VCaP (cell line): ENCODE results near the gene CCDC149.

Experiments used
- H3K27ac ChIP-seq: fragments of 450-650 bp; 2 replicates; pipeline ENCODE4 v1.5.1; 2017
- TF ChIP-seq, protein P1 (sequence below): fragments of 450-650 bp; conservative IDR thresholded peaks from 2 replicates; pipeline ENCODE4 v1.5.1; 2017; ENCODE audit warnings: mild to moderate bottlenecking, moderate library complexity

The CCDC149 gene

DNA sequence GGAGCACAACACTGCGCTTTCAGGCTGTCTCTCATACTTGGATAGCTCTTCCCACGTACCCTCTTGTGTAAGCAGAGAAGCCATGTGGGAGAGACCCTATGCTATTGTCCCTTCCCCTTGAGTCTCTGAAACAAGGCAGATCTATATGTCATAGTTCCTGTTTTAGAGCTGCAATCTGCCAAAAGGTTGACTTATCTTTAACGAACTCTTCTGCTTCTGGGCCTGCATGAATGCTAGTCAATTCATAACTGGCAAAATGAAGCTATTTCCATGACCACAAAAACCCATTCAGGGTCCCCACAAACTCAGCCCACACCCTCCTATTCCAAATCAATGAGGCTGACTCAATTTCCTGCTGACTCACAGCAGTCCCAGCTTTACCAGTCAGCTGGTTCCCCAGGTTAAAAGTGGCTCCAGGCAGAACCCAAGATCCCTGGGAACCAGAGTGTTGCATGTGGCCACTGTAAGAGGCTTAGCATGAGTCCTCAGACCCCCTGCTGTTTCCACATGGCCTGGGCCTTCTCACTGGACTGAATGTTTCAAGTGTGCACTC, 142.7 kb downstream of the CCDC149 start:
- no peak overlapping the region for H3K27ac ChIP-seq
- TF ChIP-seq, protein P1, sequence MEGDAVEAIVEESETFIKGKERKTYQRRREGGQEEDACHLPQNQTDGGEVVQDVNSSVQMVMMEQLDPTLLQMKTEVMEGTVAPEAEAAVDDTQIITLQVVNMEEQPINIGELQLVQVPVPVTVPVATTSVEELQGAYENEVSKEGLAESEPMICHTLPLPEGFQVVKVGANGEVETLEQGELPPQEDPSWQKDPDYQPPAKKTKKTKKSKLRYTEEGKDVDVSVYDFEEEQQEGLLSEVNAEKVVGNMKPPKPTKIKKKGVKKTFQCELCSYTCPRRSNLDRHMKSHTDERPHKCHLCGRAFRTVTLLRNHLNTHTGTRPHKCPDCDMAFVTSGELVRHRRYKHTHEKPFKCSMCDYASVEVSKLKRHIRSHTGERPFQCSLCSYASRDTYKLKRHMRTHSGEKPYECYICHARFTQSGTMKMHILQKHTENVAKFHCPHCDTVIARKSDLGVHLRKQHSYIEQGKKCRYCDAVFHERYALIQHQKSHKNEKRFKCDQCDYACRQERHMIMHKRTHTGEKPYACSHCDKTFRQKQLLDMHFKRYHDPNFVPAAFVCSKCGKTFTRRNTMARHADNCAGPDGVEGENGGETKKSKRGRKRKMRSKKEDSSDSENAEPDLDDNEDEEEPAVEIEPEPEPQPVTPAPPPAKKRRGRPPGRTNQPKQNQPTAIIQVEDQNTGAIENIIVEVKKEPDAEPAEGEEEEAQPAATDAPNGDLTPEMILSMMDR: no peak

DNA sequence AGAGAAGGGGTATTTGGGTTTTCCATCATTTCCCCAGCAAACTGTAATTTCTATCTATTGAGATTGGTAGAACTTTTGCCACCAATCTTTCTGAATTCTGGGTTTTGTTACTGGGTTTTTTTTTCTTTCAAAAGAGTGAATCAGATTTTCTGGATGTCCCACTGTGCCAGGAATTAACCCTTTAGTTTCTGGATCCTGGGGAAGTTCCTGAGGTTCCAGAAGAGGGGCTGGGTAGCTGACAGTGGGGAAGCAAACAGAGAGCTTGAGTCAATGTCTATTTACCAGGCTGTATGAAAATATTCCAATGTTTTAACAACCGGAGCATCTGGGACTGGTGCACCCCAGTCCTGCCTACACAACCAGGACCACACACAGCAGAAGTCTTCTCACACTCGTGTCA, 143.3 kb downstream of the CCDC149 start:
- H3K27ac ChIP-seq: no peak overlapping the region

DNA sequence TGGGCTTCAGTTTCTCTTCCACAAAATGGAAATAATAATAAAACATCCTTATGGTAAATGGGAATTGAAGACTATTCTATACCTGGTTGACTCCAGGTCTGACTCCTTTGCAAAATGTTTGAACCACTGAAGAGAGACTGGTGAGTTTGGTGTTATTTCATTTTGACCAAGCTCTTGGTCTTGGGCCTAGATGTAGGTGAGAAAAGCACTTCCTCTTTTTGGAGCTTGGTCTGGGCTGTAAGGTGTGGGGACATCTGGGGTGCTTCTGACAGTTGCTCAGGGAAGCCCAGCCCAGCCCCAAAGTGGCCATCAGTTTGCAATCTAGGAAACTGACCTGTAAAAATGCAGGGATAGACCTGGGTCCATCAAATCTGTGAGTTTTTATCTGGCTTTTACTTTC, 144.2 kb downstream of the CCDC149 start:
- H3K27ac ChIP-seq: no peak overlapping the region
- TF ChIP-seq, protein P1: no peak

More for the DNA sequence above, 143.3 kb downstream of the CCDC149 start:
- TF ChIP-seq, protein P1: no peak

DNA sequence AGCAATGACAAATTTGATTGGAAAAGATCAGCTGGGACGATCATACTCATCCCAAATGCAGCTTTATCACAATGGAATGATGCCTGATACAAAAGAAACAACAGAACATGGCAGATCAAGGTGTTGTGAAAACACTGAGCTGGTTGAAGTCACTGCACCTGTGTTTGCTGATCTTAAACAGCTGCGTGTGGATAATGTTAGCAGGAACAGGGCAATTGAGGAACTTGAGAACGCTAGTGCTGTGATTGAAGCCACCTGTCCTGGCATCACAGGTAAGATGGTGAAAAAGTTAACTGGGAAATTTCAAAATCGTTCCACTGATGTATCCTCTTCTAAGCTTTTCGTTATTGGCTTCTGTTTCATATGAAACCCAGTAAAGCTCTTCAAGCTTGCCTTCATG, 144.8 kb downstream of the CCDC149 start:
- TF ChIP-seq, protein P1: no peak
- H3K27ac ChIP-seq: no peak overlapping the region

DNA sequence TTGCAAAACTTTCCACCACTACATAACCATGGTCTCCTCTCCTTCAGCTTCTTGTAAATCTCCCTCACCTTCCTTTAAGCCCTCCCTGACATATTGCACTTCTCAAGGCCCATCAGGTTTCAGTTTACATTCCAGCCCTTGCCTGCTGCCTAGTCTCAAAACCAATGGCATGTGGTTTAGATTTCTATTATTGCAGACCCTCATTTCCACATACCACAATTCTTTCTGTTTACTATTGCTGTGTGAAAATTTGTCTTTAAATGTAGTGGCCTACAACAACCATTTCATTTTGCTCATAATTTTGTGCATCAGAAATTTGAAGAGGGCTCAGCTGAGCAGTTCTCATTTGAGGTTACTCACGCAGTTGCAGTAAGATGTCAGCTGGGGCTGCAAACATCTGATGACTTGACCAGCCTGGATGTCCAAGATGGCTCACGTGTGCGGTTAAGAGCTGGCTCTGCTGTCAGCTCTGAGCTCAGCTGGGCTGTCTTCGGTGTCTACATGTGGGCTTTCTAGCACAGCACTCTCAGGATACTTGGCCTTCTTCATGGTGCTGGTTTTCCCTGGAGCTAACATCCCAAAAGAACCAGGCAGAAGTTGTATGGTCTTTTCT, 147.4 kb downstream of the CCDC149 start:
- H3K27ac ChIP-seq: no peak overlapping the region
- TF ChIP-seq, protein P1: no peak

DNA sequence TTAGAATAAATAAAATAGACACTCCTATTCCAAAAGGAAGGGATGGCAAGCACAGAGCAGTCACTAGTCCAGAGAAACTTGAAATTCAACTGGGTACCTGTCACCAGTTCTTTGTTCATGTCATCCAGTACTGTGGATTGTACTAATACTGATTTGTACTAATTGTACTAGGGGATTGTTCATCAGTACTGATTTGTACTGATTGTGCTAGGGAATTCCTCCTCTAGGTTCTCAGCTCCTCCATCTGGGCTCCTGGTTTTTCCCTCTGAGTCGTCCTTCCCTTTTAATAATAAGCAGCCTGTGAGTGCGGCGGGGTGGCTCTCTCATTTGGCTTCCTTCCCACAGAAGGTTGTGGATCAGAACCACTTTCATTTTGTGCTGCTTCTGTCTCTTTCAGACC, 148.5 kb downstream of the CCDC149 start:
- H3K27ac ChIP-seq: no peak overlapping the region
- TF ChIP-seq, protein P1: no peak

DNA sequence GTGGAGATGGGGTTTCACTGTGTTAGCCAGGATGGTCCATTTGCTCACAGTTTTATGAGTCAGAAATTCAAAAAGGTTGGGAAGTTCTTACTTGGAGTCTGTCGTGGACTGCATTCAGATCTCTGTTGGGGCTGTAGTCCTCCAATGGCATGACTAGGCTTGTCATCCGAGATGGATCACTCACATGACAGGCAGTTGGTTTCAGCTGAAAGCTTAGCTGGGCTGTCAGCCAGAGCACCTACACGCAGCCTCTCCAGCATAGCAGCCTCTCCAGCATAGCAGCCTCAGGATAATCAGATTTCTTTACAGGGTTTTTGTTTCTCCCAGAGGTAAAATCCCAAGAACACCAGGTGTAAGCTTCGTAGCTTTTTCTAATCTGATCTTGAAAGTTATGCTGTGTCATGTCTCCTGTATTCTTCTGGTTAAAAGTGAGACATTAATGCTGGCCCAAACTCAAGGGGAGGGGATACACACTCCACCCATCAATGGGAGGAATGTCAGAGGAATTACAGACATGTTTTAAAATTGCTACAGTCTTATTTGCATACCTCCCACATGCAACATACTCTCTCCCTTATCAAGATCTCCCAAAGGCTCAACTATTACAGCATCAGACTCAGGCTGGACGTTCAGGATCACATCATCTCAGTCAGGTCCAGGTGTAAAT, 149.1 kb downstream of the CCDC149 start:
- TF ChIP-seq, protein P1: no peak
- H3K27ac ChIP-seq: no peak overlapping the region
